ENCODE data around the gene CTSA.
A peak's percentile ranks its signal among the peaks of the same experiment; 100 is the strongest.
"Not testable (repeated sequence)": the region's sequence is repeated elsewhere in the genome, so short reads cannot be mapped to it uniquely, and the experiment has no call there.

CTSA gene

GRCh38 chr20:45918182-45918737 is 27.1 kb downstream of the CTSA start:
- peak; percentile 54 for DNase-seq (ENCODE audit: low read depth)

- DNase-seq (ENCODE audit: low read depth): peak; percentile 56
Measured at GRCh38 chr20:45918779-45919537, 27.8 kb downstream of the CTSA start.

GRCh38 chr20:45919542-45920399 is 28.6 kb downstream of the CTSA start:
- DNase-seq (ENCODE audit: low read depth): peak; percentile 95

GRCh38 chr20:45920462-45921336 is 29.6 kb downstream of the CTSA start:
- DNase-seq (ENCODE audit: low read depth): peak; percentile 60

- no peak for DNase-seq (ENCODE audit: low read depth)
Measured at GRCh38 chr20:45921337-45922189, 30.4 kb downstream of the CTSA start.

GRCh38 chr20:45924391-45925261 is 33.5 kb downstream of the CTSA start:
- DNase-seq (ENCODE audit: low read depth): peak; percentile 72

GRCh38 chr20:45925821-45926506 is 34.8 kb downstream of the CTSA start:
- no peak for DNase-seq (ENCODE audit: low read depth)

- DNase-seq (ENCODE audit: low read depth): no peak
Measured at GRCh38 chr20:45926731-45927070, 35.6 kb downstream of the CTSA start.

GRCh38 chr20:45927071-45927878 is 36.1 kb downstream of the CTSA start:
- DNase-seq (ENCODE audit: low read depth): no peak

- DNase-seq (ENCODE audit: low read depth): not testable (repeated sequence)
Measured at GRCh38 chr20:45931680-45932079, 40.5 kb downstream of the CTSA start.

GRCh38 chr20:45933266-45934045 is 42.3 kb downstream of the CTSA start:
- DNase-seq (ENCODE audit: low read depth): peak; percentile 82

- DNase-seq (ENCODE audit: low read depth): peak; percentile 38
Measured at GRCh38 chr20:45934046-45934585, 43.0 kb downstream of the CTSA start.

- peak; percentile 98 for DNase-seq (ENCODE audit: low read depth)
Measured at GRCh38 chr20:45934586-45935415, 43.7 kb downstream of the CTSA start, which contains the start of gene PCIF1. Gene PCIF1 (plus strand): TSS chr20:45934683. CDS start chr20:45939000, 4,317 bp downstream.

- DNase-seq (ENCODE audit: low read depth): no peak
Measured at GRCh38 chr20:45935416-45936046, 44.4 kb downstream of the CTSA start.

GRCh38 chr20:45937765-45938164 is 46.6 kb downstream of the CTSA start:
- DNase-seq (ENCODE audit: low read depth): peak; percentile 41

All from iris pigment epithelial cell (primary cell).